Stimulated activated CD8-positive, alpha-beta memory T cell treated with anti-CD3 and anti-CD28 coated beads, Interleukin-2, amount 100 ng/mL, for 1 hour (primary cell): ENCODE data around the gene ARHGAP45.
A peak's percentile ranks its signal among the peaks of the same experiment; 100 is the strongest.

ENCODE experiments used
- DNase-seq, 2 donors: peaks; one replicate each; pipeline ENCODE4 v3.0.0-alpha.2; 2020; ENCODE audit warnings: low read depth in 2 of 2

The ARHGAP45 gene

GRCh38 chr19:1070576-1070930, 3.6 kb downstream of the ARHGAP45 start:
- no peak for DNase-seq

GRCh38 chr19:1070931-1071791, 4.2 kb downstream of the ARHGAP45 start:
- DNase-seq, result no peak

- no peak for DNase-seq
Measured at GRCh38 chr19:1072371-1073015, 5.5 kb downstream of the ARHGAP45 start.

GRCh38 chr19:1073063-1073955, 6.3 kb downstream of the ARHGAP45 start:
- no peak for DNase-seq

- DNase-seq, result no peak
Measured at GRCh38 chr19:1073956-1074517, 7.1 kb downstream of the ARHGAP45 start.

GRCh38 chr19:1074544-1075283, 7.7 kb downstream of the ARHGAP45 start:
- DNase-seq, result peak; percentile 91 to 97

GRCh38 chr19:1076046-1076386, 9.0 kb downstream of the ARHGAP45 start:
- no peak for DNase-seq

- DNase-seq, result peak; percentile 76 to 81
Measured at GRCh38 chr19:1076951-1077350, 10.0 kb downstream of the ARHGAP45 start.

GRCh38 chr19:1079566-1080111, 12.7 kb downstream of the ARHGAP45 start:
- DNase-seq, result no peak

- no peak for DNase-seq
Measured at GRCh38 chr19:1080360-1081161, 13.6 kb downstream of the ARHGAP45 start.

GRCh38 chr19:1081301-1082164, 14.6 kb downstream of the ARHGAP45 start:
- DNase-seq, result no peak

- peak in 1 of 2 donors; percentile 72 for DNase-seq
Measured at GRCh38 chr19:1082165-1082927, 15.4 kb downstream of the ARHGAP45 start.

- no peak for DNase-seq
Measured at GRCh38 chr19:1082928-1083816, 16.2 kb downstream of the ARHGAP45 start.

- DNase-seq, result no peak
Measured at GRCh38 chr19:1084024-1084868, 17.3 kb downstream of the ARHGAP45 start.

GRCh38 chr19:1085053-1085658, 18.2 kb downstream of the ARHGAP45 start:
- DNase-seq, result no peak
